Ishikawa (cell line): ENCODE results near the gene KRT17.

Source experiments
- CEBPB ChIP-seq: IDR thresholded peaks from 2 replicates; pipeline ENCODE4 v1.6.1; 2012
- CREB1 ChIP-seq: IDR thresholded peaks from 2 replicates; pipeline ENCODE4 v1.6.1; 2012; ENCODE audit warnings: low read depth
- EGR1 ChIP-seq: IDR thresholded peaks from 2 replicates; pipeline ENCODE4 v1.6.1; 2012
- EP300 ChIP-seq: IDR thresholded peaks from 2 replicates; pipeline ENCODE4 v1.6.1; 2012; ENCODE audit warnings: borderline replicate concordance
- FOXM1 ChIP-seq: IDR thresholded peaks from 2 replicates; pipeline ENCODE4 v1.6.1; 2012; ENCODE audit warnings: low read depth, borderline replicate concordance
- NFIC ChIP-seq: IDR thresholded peaks from 2 replicates; pipeline ENCODE4 v1.6.1; 2012
- RAD21 ChIP-seq: IDR thresholded peaks from 2 replicates; pipeline ENCODE4 v1.6.1; 2012; ENCODE audit warnings: low read depth
- TAF1 ChIP-seq: IDR thresholded peaks from 2 replicates; pipeline ENCODE4 v1.6.1; 2012; ENCODE audit warnings: low read depth, mild to moderate bottlenecking
- TCF12 ChIP-seq: IDR thresholded peaks from 2 replicates; pipeline ENCODE4 v1.6.1; 2012; ENCODE audit warnings: low read depth
- TEAD4 ChIP-seq: IDR thresholded peaks from 2 replicates; pipeline ENCODE4 v1.6.1; 2012
- USF1 ChIP-seq: IDR thresholded peaks from 2 replicates; pipeline ENCODE4 v1.6.1; 2012
- YY1 ChIP-seq: IDR thresholded peaks from 2 replicates; pipeline ENCODE4 v1.6.1; 2012; ENCODE audit warnings: low read depth
- ZBTB7A ChIP-seq: IDR thresholded peaks from 2 replicates; pipeline ENCODE4 v1.6.1; 2012; ENCODE audit warnings: low read depth
- TF ChIP-seq, protein P1 (sequence below): IDR thresholded peaks from 2 replicates; pipeline ENCODE4 v1.6.1; 2012
- TF ChIP-seq, protein P2 (sequence below): IDR thresholded peaks from 2 replicates; pipeline ENCODE4 v1.6.1; 2012; ENCODE audit warnings: low read depth, mild to moderate bottlenecking

KRT17 gene

GRCh38 chr17:41663451-41664171, 39.2 kb upstream of the KRT17 start:
- TF ChIP-seq TCF12 (no peak), FOXM1 (no peak), TEAD4 (no peak), EGR1 (no peak), TAF1 (no peak), CEBPB (no peak), NFIC (no peak), USF1 (no peak), EP300 (no peak), YY1 (no peak), RAD21 (no peak), CREB1 (no peak), ZBTB7A (no peak)
- TF ChIP-seq, protein P1, sequence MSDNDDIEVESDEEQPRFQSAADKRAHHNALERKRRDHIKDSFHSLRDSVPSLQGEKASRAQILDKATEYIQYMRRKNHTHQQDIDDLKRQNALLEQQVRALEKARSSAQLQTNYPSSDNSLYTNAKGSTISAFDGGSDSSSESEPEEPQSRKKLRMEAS = no peak
- TF ChIP-seq, protein P2, sequence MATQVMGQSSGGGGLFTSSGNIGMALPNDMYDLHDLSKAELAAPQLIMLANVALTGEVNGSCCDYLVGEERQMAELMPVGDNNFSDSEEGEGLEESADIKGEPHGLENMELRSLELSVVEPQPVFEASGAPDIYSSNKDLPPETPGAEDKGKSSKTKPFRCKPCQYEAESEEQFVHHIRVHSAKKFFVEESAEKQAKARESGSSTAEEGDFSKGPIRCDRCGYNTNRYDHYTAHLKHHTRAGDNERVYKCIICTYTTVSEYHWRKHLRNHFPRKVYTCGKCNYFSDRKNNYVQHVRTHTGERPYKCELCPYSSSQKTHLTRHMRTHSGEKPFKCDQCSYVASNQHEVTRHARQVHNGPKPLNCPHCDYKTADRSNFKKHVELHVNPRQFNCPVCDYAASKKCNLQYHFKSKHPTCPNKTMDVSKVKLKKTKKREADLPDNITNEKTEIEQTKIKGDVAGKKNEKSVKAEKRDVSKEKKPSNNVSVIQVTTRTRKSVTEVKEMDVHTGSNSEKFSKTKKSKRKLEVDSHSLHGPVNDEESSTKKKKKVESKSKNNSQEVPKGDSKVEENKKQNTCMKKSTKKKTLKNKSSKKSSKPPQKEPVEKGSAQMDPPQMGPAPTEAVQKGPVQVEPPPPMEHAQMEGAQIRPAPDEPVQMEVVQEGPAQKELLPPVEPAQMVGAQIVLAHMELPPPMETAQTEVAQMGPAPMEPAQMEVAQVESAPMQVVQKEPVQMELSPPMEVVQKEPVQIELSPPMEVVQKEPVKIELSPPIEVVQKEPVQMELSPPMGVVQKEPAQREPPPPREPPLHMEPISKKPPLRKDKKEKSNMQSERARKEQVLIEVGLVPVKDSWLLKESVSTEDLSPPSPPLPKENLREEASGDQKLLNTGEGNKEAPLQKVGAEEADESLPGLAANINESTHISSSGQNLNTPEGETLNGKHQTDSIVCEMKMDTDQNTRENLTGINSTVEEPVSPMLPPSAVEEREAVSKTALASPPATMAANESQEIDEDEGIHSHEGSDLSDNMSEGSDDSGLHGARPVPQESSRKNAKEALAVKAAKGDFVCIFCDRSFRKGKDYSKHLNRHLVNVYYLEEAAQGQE = no peak

DNA sequence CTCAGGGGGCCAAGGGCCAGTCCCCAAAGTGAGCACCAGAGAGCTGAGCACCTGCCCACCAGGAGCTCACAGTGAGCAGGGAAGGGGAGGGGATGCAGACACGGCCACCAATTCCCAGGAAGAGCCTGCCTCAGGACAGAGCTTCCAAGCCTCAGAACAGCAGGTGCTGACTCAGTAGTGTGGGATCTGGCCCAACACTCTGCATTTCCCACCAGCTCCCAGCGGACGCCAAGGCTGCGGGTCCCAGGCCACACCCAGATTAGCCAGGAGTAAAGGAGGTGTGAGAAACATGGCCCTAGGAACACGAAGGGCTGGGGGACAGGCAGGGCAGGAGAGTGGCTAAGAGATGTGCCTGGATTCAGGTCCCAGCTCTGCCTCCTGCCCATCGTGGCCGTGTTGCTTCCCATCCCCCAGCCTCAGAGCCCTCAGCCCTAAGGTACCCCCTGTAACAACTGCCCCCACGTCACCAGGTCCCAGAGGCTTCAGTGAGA, 35.9 kb upstream of the KRT17 start:
- no peak for TF ChIP-seq TAF1
- TF ChIP-seq FOXM1 = no peak
- no peak for TF ChIP-seq EGR1
- no peak for TF ChIP-seq RAD21
- TF ChIP-seq EP300 = no peak
- TF ChIP-seq TCF12 = no peak
- TF ChIP-seq CEBPB = no peak
- no peak for TF ChIP-seq TEAD4
- TF ChIP-seq CREB1 = no peak
- no peak for TF ChIP-seq ZBTB7A
- TF ChIP-seq, protein P1 = no peak
- TF ChIP-seq, protein P2 = no peak

DNA sequence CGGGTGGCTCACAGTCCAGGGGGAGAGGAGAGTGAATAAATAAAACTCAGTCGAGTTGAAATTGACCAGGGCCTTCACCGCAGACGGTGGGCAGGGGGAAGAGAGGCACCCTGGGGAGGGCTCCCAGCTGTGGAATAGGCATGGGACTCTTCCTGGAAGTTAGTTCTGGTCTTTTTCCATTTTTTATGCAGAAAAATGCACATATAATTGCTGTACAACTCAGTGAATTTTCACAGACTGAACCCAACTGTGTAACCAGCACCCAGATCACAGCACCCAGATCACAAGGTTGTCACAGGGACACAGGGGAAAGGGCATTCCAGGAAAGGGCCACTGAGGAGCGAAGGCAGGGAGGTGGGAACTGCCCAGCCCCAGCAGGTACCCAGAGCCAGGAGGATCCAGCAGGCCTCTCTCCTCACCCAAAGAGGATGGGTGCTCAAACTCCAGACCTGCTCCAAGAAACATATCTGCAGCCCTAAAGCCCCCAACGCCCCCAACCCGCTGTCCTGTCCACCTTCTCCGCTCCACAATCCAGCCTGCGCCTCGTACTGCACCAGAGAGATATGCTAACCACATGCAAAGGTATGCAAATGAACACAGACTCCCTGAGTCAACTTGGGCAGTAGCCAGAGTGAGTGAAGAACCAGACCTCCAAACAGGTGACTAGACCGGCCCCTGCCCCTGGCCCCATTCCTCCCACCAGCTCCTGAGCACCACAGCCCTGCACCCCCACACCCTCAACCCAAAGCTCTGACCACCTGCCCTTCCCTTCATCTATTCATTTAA, 35.2 kb upstream of the KRT17 start:
- no peak for TF ChIP-seq CEBPB
- no peak for TF ChIP-seq ZBTB7A
- no peak for TF ChIP-seq EGR1
- no peak for TF ChIP-seq CREB1
- TF ChIP-seq NFIC = no peak
- TF ChIP-seq, protein P2 = no peak
- TF ChIP-seq TCF12 = no peak

- TF ChIP-seq CREB1 (no peak), EGR1 (no peak), ZBTB7A (0 out of 2 replicates have a peak, but pooled peaks have one; percentile 10)
These were observed 34.5 kb upstream of the KRT17 start for GRCh38 chr17:41658846-41659245.

DNA sequence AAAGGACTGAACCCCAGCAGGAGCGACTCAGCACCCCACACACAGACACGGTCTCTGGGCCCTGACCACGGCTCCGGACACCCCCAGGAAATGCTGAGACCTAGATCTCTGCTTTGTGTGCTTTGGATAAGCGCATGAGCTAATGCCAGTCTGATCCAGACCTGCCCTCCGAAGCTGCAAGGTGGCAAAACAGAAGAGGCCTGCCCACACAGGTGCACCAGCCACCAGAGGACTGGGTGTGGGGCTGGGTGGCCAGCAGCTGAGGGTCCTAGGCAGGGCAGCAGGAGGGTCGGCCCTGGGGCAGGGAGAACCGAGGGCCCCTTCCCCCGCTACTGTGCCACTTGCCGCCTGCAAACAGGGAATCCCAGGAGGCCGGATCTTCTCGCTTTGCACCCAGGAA, 33.6 kb upstream of the KRT17 start:
- TF ChIP-seq, protein P2 = no peak
- TF ChIP-seq TAF1 = no peak
- TF ChIP-seq USF1 = no peak
